Eye (tissue), 1 donor: ENCODE results near the gene AKAP13.
A peak's percentile ranks its signal among the peaks of the same experiment; 100 is the strongest.
"Not testable (repeated sequence)": the region's sequence is repeated elsewhere in the genome, so short reads cannot be mapped to it uniquely, and the experiment has no call there.

Source experiments
- DNase-seq: peaks from one replicate; pipeline ENCODE4 v3.0.0-alpha.2; 2015

Gene AKAP13

DNA sequence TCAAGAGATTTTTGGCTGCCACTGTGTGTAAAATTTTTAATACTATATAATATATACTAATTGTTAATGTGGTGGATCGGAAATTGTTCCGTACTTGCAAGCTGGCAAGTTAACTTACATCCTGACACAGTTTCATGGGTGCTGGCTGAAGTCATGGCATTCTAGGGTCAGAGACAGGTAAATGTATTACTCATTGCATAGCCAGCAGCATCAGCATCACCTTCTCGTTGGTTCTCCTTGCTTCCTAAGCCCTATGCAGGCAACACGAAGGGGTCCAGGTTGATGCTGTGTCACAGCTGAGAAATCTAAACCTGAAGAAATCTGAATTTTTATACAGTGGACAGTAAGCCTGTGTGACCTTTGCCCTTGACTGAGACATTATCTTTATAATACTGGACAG is 251.6 kb downstream of the AKAP13 start:
- DNase-seq: no peak

DNA sequence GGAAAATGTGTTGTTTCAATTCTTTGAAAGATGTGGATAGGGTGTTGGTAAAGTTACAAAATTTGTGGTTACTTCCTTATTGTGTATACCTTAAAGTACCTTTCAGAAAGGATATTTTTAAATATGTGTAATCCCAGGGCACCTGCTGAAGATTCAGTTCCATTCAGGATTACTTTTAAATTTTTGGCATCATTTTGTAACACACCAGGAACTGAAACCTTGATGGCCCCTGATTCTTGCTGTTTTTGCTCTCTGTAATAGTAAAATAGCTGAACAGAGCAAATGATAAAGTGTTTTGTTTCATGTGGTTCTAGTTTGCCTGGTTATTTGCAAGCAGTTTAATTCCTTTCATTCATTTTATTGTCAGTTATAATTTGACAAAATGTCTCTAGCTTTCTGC is 253.5 kb downstream of the AKAP13 start:
- no peak for DNase-seq

DNA sequence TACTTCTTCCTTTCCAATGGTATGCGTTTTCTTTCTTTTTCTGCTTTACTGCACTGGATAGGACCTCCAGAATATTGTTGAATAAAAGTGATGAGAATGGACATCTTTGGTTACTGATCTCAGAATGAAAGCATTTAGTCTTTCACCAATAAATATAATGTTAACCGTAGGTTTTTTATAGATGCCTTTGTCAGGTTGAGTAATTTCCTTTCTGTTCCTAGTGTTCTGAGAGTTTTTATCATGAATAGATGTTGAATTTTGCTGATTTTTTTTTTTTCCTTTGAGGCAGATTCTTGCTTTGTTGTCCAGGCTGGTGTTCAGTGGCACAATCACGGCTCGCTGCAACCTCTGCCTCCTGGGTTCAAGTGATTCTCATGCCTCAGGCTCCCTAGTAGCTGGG is 255.9 kb downstream of the AKAP13 start:
- no peak for DNase-seq

DNA sequence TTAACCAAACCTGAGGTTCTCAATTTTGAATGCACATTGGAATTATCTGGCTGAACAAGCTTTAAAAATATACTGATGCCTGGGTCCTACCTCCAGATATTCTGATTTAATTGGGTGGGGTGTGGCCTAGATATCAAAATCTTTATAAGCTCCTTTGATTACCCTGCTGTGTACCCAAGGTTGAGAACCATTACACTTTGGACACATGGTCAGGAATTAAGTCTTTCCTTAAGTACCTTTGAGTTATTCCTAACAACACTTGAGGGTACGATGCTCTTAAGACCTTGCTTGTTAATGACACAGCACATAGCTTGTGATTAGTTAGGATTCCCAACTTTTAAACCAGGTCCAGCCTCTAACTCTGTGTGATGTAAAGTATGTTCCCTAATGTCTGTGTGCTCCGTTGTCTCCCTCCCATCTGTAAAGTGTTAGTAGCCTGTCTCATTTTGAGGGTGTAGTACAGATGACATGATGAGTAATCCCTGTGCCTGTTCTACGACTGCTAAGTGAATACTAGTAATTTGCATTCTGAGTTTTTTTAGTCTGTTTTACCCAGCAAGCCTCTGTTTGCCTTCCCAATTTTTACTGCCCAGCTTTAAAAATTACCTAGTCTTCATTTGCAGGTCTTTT is 259.5 kb downstream of the AKAP13 start:
- DNase-seq: no peak

DNA sequence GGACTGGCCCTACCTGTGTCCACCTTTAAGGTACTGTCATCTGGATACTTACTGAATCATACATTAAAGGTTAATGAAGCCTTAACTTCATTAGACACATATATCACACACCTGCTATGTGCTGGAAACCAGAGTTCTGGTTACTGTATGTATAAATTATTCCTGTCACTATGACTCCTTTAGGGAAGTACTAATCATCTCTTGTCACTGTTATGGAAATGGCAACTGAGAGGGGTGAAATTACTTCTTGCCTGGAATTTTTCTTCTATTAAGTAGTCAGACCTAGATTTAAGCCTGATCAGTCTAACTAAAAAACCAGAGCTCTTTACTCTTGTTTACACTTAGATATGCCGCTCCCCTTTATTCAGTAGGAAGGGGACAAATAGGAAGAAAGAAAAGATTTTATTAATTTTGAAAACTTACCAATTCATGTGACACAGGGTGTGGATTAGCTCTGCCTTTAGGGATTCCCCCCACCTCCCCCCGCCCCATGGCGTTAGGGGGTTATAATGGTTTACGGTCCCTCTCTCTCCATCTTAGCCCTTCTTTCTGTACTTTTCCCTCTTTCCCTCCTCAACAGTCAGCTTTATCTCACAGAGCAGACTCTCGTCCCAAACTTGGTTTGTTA is 261.8 kb downstream of the AKAP13 start:
- no peak for DNase-seq

DNA sequence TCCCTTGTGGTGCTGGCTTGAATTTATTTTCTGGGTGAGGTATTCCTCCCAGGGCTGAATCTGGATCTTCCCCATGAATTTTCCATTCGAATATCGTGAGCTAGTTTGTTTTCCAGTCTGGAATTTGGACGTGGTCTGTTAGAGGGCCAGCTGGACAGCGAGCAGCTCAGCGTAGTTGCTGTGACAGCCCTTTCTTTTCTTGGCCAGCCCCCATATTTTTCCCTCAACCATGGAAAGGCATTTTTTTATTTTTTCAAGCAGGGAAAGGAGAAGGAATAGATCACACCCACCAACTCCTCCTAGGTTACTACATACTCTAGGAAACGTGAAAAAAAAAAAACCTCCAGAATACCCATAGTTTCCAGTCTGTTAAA is 262.3 kb downstream of the AKAP13 start:
- peak; percentile 82 for DNase-seq

DNA sequence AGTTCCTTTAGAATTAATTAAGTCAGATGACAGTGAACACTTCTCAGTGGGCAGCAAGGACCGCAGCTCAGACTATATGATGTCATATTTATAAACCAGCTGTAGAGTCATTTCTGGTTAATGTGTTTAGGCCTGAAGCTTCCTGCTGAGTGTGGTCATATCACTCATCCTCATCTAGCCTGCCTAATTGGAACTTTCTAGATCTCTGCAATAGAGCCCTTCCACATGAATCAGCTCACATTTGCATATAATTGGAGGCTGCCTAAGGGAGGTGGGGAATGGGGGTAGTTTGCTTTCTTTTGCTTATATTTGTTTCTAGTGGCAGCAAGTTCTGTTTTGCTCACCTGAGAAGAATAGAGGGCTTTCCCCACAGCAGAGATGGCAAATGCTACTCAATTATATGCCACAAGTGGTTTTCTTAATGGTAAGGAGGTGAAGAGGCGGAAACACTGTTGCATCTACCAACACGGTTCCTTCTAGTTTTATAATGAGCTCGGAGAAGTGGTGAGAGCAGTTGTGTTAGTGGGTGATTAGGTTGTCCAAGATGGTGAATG is 266.2 kb downstream of the AKAP13 start:
- no peak for DNase-seq

DNA sequence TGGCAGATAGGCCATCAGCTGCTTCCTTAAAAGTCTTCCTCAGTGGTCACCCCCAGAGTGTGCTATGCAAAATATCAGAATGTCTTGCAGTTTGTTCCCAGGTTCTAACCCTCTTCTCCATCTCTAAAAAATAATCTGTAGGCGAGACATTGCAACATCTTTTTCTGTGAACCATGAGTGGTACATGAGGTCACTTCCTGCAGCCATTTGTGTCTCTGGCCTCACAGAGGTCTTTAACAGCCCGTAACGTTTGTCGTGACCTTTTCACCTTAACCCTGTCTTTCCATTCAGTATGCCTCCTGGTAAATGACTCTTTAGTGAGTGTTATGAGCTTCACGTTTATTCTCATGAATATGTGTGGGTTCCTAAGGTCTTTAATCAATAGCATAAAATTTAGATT is 269.0 kb downstream of the AKAP13 start:
- no peak for DNase-seq

DNA sequence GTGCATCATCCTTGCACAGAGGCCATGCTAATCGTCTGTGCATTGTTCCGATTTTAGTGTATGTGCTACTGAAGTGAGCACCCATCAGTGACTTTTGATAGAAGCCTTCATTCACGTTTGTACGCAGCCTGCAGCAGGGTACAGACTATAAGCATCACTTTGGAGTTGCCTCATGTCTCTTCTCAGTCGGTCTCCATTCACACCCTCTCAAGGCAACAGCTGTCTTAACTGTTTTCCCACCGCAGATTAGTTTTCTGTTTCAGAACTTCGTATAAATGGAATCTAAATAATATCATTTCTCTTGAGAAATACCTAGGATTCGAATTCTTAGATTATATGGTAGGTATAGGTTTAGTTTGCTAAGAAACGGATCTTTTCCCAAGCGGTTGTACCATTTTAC is 271.1 kb downstream of the AKAP13 start:
- DNase-seq: no peak

DNA sequence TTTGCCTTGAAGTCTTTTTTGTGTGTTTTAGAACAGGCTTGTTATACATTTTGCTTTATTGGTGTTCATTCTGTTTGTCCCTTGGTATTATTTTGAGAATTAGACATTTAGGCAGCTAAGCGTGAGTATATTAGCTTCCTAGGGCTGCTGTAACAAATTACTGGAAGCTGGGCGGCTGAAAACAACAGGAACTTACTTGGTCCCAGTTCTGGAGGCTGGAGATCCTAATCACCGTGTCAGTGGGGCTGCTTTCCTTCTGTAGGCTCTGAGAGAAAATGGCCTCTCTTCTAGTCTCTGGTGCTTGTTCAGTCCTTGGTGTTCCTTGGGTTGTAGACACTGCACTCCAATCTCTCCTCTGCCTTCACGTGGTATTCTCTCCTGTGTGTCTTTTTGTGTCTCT is 272.1 kb downstream of the AKAP13 start:
- no peak for DNase-seq

DNA sequence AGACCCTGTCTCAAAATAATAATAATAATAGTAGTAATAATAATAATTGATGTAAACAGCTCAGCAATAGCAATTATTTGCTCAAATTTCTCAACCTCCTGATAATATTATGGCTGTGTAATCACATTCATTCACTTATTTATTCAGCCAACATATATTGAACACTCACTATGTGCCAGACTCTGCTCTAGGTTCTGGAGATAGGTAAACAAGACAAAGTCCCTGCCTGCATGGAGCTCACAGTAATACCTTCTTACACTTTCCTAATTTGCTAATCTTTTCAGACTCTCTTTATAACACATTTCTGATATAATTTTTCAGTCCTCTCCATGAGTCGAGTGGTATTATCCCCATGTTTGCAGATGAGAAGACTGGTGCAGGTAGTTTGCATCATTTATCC is 276.7 kb downstream of the AKAP13 start:
- no peak for DNase-seq

DNA sequence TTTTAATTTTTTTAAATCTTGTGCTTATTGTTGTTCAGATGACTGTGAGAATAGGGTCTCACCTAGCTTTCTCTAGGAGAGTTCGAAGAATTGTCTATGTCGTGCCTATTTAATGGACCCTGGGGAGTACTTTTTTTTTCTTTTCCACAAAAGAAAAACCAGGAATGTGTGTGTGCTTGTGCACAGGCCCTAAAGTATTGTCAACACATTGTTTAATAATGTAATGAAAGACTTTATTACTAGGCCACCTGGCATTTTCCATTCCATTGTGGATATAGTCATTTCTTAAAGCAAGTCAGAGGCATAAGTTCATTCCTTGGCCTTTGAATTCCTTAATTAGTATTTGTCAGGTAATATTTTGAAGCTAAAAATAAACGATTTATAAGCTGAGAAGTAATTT is 278.4 kb downstream of the AKAP13 start:
- no peak for DNase-seq

DNA sequence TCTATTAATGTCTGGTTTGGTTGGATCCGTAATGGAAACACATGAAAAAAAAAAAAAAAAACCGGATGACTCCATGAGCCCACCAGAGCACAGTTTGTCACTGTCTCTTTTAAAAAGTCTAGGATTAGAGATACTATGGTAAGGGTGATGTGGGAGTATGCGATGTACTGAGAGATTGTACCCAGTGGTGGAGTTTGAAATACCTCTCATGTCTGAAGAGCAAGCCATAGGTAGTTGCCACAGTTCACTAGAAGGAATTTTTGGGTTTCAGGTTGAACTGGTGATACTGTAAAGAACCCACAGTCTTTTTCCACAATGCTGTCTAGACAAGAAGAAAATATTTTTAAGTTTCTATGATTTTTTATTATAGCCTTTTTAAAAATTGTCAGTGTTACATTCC is 281.5 kb downstream of the AKAP13 start:
- no peak for DNase-seq

DNA sequence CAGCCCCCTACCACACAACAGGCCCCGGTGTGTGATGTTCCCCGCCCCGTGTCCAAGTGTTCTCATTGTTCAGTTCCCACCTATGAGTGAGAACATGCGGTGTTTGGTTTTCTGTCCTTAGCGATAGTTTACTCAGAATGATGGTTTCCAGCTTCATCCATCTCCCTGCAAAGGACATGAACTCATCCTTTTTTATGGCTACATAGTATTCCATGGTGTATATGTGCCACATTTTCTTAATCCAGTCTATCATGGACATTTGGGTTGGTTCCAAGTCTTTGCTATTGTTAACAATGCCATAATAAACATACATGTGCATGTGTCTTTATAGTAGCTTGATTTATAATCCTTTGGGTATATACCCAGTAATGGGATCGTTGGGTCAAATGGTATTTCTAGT is 285.3 kb downstream of the AKAP13 start:
- not testable (repeated sequence) for DNase-seq

DNA sequence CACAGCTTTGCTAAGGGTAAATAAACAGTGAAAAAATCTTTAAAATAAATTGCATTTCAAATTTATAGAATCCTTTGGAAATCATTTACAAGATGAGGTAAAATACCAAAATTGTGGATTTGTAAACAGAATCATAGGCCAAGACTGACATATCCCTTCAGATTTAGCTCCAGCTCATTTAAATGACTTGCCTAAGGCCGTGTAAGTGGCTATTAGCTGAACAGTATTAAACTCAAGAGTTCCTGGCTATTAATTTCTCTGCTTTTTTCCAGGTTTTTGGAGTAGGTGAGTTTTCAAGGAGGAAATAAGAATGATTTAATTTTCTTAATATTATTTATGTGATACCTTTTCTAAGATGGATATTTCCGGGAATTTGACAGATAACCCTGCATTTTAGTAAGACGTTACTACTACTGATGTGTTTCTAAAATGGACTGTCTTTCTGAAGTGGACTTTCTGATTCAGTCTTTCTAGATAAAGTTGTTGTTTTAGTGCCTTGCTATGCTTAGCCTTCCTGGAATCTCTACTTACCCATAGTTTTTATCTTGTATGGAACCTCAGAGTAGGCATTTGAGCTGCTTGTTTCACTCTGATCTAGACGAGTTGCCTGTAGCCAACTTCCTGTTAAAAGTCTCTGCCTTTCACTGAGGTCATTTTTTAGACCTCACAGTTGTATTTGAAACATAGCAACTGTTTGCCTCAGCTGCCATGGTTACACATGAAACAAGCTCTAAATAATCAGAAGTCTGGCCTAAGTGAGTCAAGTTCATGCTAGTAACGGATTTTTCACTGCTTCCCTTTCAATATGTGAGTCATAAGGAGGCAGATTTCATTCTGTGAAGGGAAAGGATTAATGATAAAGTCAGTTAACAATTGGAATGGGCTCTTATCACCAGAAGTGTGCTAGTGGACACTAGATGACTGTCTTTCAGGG is 287.4 kb downstream of the AKAP13 start:
- DNase-seq: peak; percentile 51

DNA sequence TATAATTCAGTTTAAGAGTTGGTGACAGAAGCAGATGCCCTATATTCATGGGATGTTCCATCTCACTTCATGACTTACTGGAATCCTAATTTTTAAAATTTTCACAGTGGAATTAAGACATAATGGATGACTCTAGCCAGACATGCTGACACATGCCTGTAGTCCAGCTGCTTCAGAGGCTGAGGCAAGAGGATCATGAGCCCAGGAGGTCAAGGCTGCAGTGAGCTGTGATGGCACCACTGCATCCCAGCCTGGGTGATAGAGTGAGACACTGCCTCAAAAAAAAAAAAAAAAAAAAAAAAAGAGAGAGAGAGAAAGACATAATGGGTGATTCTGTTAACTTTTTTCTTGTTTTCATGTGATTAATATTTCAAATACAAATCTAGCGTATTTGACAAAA is 290.8 kb downstream of the AKAP13 start:
- DNase-seq: no peak

DNA sequence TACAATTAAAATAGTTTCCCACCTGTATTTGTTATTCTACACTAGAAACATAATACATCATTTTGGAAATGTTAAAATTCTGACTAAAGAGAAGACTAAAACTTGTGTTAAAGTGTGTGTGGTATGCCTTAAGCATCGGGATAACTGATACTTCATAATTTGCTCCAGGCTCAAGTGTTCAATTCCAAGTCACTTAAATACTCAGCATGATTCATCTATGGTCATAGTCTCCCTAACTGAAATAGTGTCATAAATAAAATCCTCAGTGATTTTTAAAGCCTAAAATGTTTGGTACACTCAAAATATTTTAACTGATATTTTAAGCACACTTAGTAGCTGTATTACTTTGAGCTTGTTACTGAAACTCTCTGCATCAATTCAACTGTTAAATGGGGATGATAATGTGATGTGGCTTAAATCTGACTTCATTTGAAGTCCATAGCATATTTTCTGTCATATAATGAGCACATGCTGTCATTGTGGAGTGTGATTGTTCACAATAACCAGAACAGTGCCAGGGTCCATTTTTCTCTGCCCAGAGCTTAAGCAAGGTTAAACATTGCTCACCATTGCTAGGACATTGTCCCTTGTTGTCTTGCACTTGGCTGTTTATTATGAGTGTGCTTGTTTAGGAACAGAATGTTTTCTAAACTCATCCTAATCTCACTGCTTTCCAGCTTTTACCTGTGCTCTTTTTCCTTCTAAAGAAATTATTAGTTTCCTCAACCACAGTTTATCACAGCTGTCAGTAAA is 292.1 kb downstream of the AKAP13 start:
- DNase-seq: peak; percentile 58

DNA sequence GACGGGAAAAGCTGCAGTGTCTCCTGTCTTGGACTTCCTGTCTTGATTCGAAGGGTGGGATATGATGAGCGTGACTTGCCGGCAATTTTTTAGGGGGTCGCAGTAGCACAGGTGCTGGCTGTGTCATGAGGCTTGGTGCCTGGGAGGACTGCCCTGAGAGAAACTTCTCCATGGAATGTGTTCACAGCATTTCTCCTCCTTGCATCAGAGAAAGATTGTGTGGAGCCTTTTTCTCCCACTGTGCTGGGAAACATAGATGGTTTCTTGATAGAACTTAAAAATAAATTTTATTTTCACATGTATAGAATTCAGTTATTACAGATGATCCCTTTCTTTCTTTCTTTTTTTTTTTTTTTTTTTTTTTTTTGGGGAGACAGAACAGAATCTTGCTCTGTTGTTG is 292.9 kb downstream of the AKAP13 start:
- DNase-seq: no peak

DNA sequence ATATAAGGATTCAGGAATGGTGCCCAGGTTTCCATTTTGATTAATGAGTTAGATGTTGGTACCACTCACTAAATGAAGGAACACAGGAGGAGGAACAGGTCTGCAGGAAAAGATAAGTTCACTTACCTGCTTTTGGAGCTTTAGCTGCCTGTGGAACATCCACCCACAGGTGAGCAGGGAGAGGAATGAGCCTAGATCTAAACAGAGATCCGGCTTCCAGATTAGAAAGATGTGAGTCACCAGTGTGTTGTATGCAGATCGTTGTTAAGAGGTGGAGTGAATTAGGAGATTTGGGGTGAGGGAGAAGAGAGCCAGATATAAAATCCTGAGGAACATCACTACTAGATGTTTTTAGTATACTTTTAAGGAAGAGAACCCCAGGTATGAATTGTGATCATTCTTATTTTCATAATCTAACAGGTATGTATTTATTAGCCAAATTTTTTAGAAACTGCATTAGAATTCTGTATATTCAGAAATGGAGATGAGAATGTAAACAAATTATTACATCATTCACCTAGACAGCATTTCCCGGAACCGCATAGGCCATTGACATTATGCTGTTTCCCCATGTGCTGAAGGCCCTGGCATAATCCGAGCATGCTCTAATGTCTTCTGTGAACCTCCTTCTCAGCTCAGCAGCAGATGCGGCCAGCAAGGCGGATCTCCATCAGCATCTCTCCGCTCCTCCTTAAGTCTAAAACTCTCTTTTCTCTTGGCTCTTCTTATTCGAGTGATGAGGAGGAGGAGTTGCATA is 296.1 kb downstream of the AKAP13 start:
- DNase-seq: no peak

DNA sequence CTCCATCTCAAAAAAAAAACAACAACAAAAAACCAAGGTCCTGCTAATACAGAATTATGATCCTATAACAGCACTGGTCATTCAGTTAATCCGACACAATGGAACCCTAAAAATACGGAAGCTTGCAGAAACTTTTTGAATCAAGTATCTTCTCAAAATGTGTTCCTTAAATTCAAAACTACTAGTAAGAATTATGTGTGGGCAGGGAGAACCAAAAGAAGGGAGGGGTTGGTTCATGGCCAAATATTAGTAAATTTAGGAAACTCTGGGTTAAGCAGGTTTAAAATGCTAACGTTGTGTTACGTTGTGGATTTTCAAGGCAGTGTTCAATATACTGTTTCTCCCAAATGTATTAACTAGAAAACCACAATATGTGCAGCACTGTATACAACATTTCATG is 298.8 kb downstream of the AKAP13 start:
- DNase-seq: no peak

DNA sequence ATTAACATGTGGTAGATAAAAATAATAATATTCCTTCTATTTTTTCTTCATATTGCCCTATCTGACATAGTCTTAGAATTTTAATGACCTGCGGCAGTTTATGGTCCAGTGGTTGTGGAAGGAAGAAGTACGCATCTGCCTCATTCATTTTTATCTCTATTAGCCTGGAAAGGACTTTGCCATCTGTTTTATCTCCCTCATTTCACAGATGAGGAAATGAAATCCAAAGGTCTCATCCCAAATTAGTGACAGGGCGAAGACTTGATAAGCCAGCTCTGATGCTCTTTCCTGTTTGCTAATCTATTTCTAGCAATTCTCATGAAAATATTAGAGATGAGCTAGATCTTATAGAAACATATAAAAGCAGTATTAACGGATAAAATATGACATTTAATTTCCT is 301.0 kb downstream of the AKAP13 start:
- DNase-seq: no peak

DNA sequence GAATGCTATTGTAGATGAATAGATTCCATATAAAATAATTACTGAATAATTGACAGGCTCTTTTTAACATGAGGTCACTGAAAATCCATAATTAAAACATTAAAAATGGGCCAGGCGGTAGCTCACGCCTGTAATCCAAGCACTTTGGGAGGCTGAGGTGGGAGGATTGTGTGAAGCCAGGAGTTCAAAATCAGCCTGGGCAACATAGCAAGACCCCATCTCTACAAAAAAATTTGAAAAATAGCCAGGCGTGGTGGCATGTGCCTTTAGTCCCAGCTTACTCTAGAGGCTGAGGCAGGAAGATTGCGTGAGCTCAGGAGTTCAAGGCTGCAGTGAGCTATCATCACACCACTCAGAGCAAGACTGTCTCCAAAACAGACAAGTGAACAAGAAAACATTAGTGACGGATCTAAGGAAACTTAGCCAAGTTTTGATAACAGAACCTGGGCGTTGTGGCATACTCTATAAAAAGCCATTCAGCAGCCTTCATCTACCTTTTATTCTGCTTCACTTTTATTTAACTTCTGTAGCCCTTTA is 303.8 kb downstream of the AKAP13 start:
- no peak for DNase-seq
